Thyroid gland (tissue), 4 donors: ENCODE results near the gene IRX6.

Source experiments
- POLR2A ChIP-seq, 2 donors: fragments of 450-650 bp; IDR thresholded peaks; one replicate each; pipeline ENCODE4 v1.6.1; 2017; ENCODE audit warnings: antibody characterized with exemption in 2 of 2, mild to moderate bottlenecking in 2 of 2, moderate library complexity in 1 of 2
- TF ChIP-seq, protein P1 (sequence below), 6 experiments: fragments of 200-600 bp in 3 of 6; fragments of 450-650 bp in 3 of 6; sonication (generic) in 3 of 6; IDR thresholded peaks; one replicate each; pipeline ENCODE4 v1.5.1; 2016 to 2019; ENCODE audit warnings: antibody characterized with exemption in 6 of 6, mild to moderate bottlenecking in 2 of 6, inconsistent platforms in 1 of 6, moderate library complexity in 1 of 6

- TF ChIP-seq, protein P1, sequence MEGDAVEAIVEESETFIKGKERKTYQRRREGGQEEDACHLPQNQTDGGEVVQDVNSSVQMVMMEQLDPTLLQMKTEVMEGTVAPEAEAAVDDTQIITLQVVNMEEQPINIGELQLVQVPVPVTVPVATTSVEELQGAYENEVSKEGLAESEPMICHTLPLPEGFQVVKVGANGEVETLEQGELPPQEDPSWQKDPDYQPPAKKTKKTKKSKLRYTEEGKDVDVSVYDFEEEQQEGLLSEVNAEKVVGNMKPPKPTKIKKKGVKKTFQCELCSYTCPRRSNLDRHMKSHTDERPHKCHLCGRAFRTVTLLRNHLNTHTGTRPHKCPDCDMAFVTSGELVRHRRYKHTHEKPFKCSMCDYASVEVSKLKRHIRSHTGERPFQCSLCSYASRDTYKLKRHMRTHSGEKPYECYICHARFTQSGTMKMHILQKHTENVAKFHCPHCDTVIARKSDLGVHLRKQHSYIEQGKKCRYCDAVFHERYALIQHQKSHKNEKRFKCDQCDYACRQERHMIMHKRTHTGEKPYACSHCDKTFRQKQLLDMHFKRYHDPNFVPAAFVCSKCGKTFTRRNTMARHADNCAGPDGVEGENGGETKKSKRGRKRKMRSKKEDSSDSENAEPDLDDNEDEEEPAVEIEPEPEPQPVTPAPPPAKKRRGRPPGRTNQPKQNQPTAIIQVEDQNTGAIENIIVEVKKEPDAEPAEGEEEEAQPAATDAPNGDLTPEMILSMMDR (IDR thresholded peaks at IDR 0.05), result no peak
- TF ChIP-seq POLR2A (IDR thresholded peaks at IDR 0.05), result no peak
Observed at GRCh38 chr16:55373489-55373832, 49.5 kb downstream of the IRX6 start.
